HCT116 (cell line): Measurements from ENCODE around the gene METTL25B. TPM values are rescaled to one million over a fixed set of nuclear protein-coding genes. Genes with fewer than 3 reads are reported as not detected.

ENCODE experiments used
- ATAC-seq: fragments of 200-7000 bp; cut with Tn5 transposase; 2 replicates; pipeline ENCODE4 v1.9.1; 2020; ENCODE audit warnings: mild to moderate bottlenecking, moderate library complexity
- BruUV-seq: library from RNA; stranded (reverse); fragments of 400-500 nt; replicated peaks from 2 replicates; lab custom pipeline; 2021; lab: Mats Ljungman, UMichigan
- CTCF ChIA-PET: fragments of 300-600 bp; sonication (Branson Sonifier 250); formaldehyde crosslinking; loops from one replicate; lab custom pipeline; 2021; ENCODE audit warnings: antibody characterized with exemption; lab: Charles Lee
- POLR2A ChIA-PET: fragments of 300-600, 350-600 bp; sonication (Branson Sonifier 250); formaldehyde crosslinking; loops from one replicate; lab custom pipeline; 2021; ENCODE audit warnings: antibody characterized with exemption; lab: Charles Lee
- RAD21 ChIA-PET, 2 experiments: fragments of 300-600 bp; sonication (Branson Sonifier 250); formaldehyde crosslinking; loops; one replicate each; lab custom pipeline; 2023; ENCODE audit warnings: low total read pairs in 2 of 2; ENCODE audit not compliant: uncharacterized antibody in 2 of 2, unreplicated experiment in 2 of 2, low non-redundant PET in 1 of 2; lab: Charles Lee
- DNase-seq: peaks from one replicate; pipeline ENCODE4 v3.0.0-alpha.2; 2010; ENCODE audit warnings: low read depth, low spot score
- H2AFZ ChIP-seq: fragments of 200-600 bp; shearing (Covaris generic), sonication (generic); 2 replicates; pipeline ENCODE4 v1.6.1; 2017; ENCODE audit warnings: low read depth, mixed run types, mixed read lengths, antibody characterized with exemption, low read length; ENCODE audit not compliant: poor library complexity, severe bottlenecking
- H3K27ac ChIP-seq: 2 replicates; pipeline ENCODE4 v1.5.1; 2012; ENCODE audit warnings: low read depth, low read length
- H3K27me3 ChIP-seq: fragments of 200-600 bp; sonication (generic); 2 replicates; pipeline ENCODE4 v1.6.1; 2016; ENCODE audit warnings: mixed run types, low read length, mixed read lengths; ENCODE audit not compliant: insufficient read depth
- H3K36me3 ChIP-seq, 2 experiments: fragments of 200-500 bp in 1 of 2; fragments of 200-600 bp in 1 of 2; sonication (Bioruptor generic) in 1 of 2; sonication (generic) in 1 of 2; 2 replicates each; pipeline versions ENCODE4 v1.5.1 to v1.6.1; 2014 to 2016; ENCODE audit warnings: low read length in 2 of 2, inconsistent platforms in 1 of 2, mixed read lengths in 1 of 2, mixed run types in 1 of 2; ENCODE audit not compliant: insufficient read depth in 2 of 2, control insufficient read depth in 1 of 2
- H3K4me1 ChIP-seq, 2 experiments: fragments of 200-600 bp in 1 of 2; sonication (generic) in 1 of 2; 2 replicates each; pipeline versions ENCODE4 v1.5.1 to v1.6.1; 2012 to 2017; ENCODE audit warnings: low read length in 2 of 2, inconsistent platforms in 1 of 2, mild to moderate bottlenecking in 1 of 2, mixed read lengths in 1 of 2, mixed run types in 1 of 2, moderate library complexity in 1 of 2; ENCODE audit not compliant: insufficient read depth in 2 of 2, control insufficient read depth in 1 of 2
- H3K4me2 ChIP-seq: fragments of 200-600 bp; sonication (generic); 2 replicates; pipeline ENCODE4 v1.6.1; 2017; ENCODE audit warnings: mixed run types, low read length, mixed read lengths
- H3K4me3 ChIP-seq, 2 experiments: fragments of 200-600 bp in 1 of 2; sonication (generic) in 1 of 2; replicated peaks in 1 of 2; 2 replicates each; pipeline ENCODE4 v1.5.1; 2011 to 2016; ENCODE audit warnings: low read length in 2 of 2, control low read depth in 1 of 2, low read depth in 1 of 2, mild to moderate bottlenecking in 1 of 2, mixed read lengths in 1 of 2, mixed run types in 1 of 2
- H3K79me2 ChIP-seq: fragments of 200-600 bp; sonication (generic); 2 replicates; pipeline ENCODE4 v1.6.1; 2017; ENCODE audit warnings: mild to moderate bottlenecking, mixed run types, low read length, moderate library complexity, mixed read lengths; ENCODE audit not compliant: insufficient read depth
- H3K9ac ChIP-seq: fragments of 200-600 bp; sonication (generic); 2 replicates; pipeline ENCODE4 v1.6.1; 2016; ENCODE audit warnings: low read length, mixed read lengths
- H3K9me2 ChIP-seq: fragments of 200-600 bp; sonication (generic), shearing (Covaris generic); 2 replicates; pipeline ENCODE4 v1.6.1; 2017; ENCODE audit warnings: mixed run types, mild to moderate bottlenecking, moderate library complexity; ENCODE audit not compliant: insufficient read depth
- H3K9me3 ChIP-seq, 2 experiments: fragments of 200-500 bp in 1 of 2; fragments of 200-600 bp in 1 of 2; sonication (Bioruptor generic) in 1 of 2; sonication (generic) in 1 of 2; 2 replicates each; pipeline ENCODE4 v1.6.1; 2014 to 2017; ENCODE audit warnings: low read length in 2 of 2, mixed read lengths in 2 of 2, inconsistent platforms in 1 of 2, low read depth in 1 of 2, mild to moderate bottlenecking in 1 of 2, mixed run types in 1 of 2, moderate library complexity in 1 of 2; ENCODE audit not compliant: control insufficient read depth in 1 of 2, insufficient read depth in 1 of 2
- H4K20me1 ChIP-seq: fragments of 200-600 bp; sonication (generic), shearing (Covaris generic); 2 replicates; pipeline ENCODE4 v1.6.1; 2017; ENCODE audit warnings: mixed run types, mild to moderate bottlenecking, moderate library complexity; ENCODE audit not compliant: insufficient read depth
- CBX3 ChIP-seq: IDR thresholded peaks from 2 replicates; pipeline ENCODE4 v1.6.1; 2012; ENCODE audit warnings: low read depth
- CEBPB ChIP-seq: IDR thresholded peaks from 2 replicates; pipeline ENCODE4 v1.6.1; 2012; ENCODE audit warnings: low read depth
- ELF1 ChIP-seq: IDR thresholded peaks from 2 replicates; pipeline ENCODE4 v1.6.1; 2012; ENCODE audit warnings: low read depth, borderline replicate concordance
- EZH2 ChIP-seq: fragments of 200-600 bp; sonication (generic); IDR thresholded peaks from 2 replicates; pipeline ENCODE4 v1.6.1; 2017; ENCODE audit warnings: antibody characterized with exemption, mixed run types
- FOSL1 ChIP-seq: IDR thresholded peaks from 2 replicates; pipeline ENCODE4 v1.6.1; 2012; ENCODE audit warnings: low read depth
- MAX ChIP-seq: IDR thresholded peaks from 2 replicates; pipeline ENCODE4 v1.6.1; 2012
- SP1 ChIP-seq: IDR thresholded peaks from 2 replicates; pipeline ENCODE4 v1.6.1; 2012; ENCODE audit warnings: low read depth
- SRF ChIP-seq: IDR thresholded peaks from 2 replicates; pipeline ENCODE4 v1.6.1; 2012; ENCODE audit warnings: low read depth
- TCF7L2 ChIP-seq: IDR thresholded peaks from 2 replicates; pipeline ENCODE4 v1.7.0; 2011; ENCODE audit warnings: borderline replicate concordance, inconsistent platforms; ENCODE audit not compliant: insufficient read depth, insufficient read length; ENCODE audit errors: extremely low read depth
- intact Hi-C: fragments of 100-400 bp; cut with micrococcal nuclease; formaldehyde crosslinking; loops from 2 replicates; pipeline ENCODE4 v1.10.0; 2022
- total RNA-seq: library from RNA; stranded (reverse); gene quantifications from one replicate; pipeline ENCODE4 v1.2.1, GENCODE V29; 2021; ENCODE audit not compliant: unreplicated experiment

METTL25B gene
- total RNA-seq, 1 experiment from 2014 or later: 36.5 TPM

- ChIA-PET CTCF (interaction anchor here (1.4 to 14.7 kb wide), 2 partner anchors 10 to 25 kb away, joined by 3 to 310 read pairs; no protein-coding TSS in a partner anchor), POLR2A (interaction anchor here (6.4 kb wide), 1 partner anchor 11 kb away, joined by 87 read pairs; no protein-coding TSS in a partner anchor), RAD21 (no interaction called here)
- no peak overlapping the region for H3K4me2 ChIP-seq
- peaks cover 27% of the 10 kb centered on the region for H3K79me2 ChIP-seq
- DNase-seq (no peak), ATAC-seq (no peak)
- H2AFZ ChIP-seq: no peak overlapping the region
- no peaks in the 10 kb centered on the region for H3K9me3 ChIP-seq
- no TSS peak for BruUV-seq
- H3K9me2 ChIP-seq: no peaks in the 10 kb centered on the region
- intact Hi-C loops: no loop called here
- TF ChIP-seq EZH2: no peak
- H3K4me3 ChIP-seq: no peak overlapping the region
- peaks cover 22 to 26% of the 10 kb centered on the region in 2 experiments; a peak in 3 of 4 replicates for H3K36me3 ChIP-seq
- no peak overlapping the region for H3K27ac ChIP-seq
- peaks cover 22 to 35% of the 10 kb centered on the region in 2 experiments for H3K4me1 ChIP-seq
- H4K20me1 ChIP-seq: no peaks in the 10 kb centered on the region
- H3K27me3 ChIP-seq: no peaks in the 10 kb centered on the region
- no peak overlapping the region for H3K9ac ChIP-seq
Observed at GRCh38 chr1:156700736-156701531, 27.3 kb upstream of the METTL25B start.

GRCh38 chr1:156703336-156703735 is 24.9 kb upstream of the METTL25B start:
- Histone ChIP-seq H3K9me3 (no peaks in the 10 kb centered on the region), H3K4me3 (peak overlapping the region in 1 of 2 experiments; percentile 63; a peak in 1 of 4 replicates), H2AFZ (no peak overlapping the region), H3K9ac (peak overlapping the region; percentile 80; the same call in 1 of the 2 replicates), H3K79me2 (peaks cover 27% of the 10 kb centered on the region), H3K36me3 (peaks cover 22 to 26% of the 10 kb centered on the region in 2 experiments; a peak in 3 of 4 replicates), H3K9me2 (no peaks in the 10 kb centered on the region), H4K20me1 (no peaks in the 10 kb centered on the region), H3K27ac (peak overlapping the region; percentile 89), H3K4me1 (peaks cover 44 to 59% of the 10 kb centered on the region in 2 experiments), H3K27me3 (no peaks in the 10 kb centered on the region), H3K4me2 (peak overlapping the region; percentile 85)
- TF ChIP-seq SRF (no peak), CBX3 (no peak), ELF1 (no peak), EZH2 (no peak), CEBPB (no peak), FOSL1 (no peak), TCF7L2 (no peak), SP1 (no peak), MAX (no peak)
- DNase-seq: no peak
- POLR2A ChIA-PET: interaction anchor here (1.0 to 6.4 kb wide), 3 partner anchors 9 to 23 kb away, joined by 3 to 87 read pairs (median 36); no protein-coding TSS in a partner anchor
- RAD21 ChIA-PET: interaction anchor here in 1 of 2 experiments (1.3 kb wide), 1 partner anchor 14 kb away, joined by 3 read pairs; no protein-coding TSS in a partner anchor
- BruUV-seq: no TSS peak
- intact Hi-C loops: no loop called here
- no peak for ATAC-seq
- CTCF ChIA-PET: interaction anchor here (1.5 to 14.7 kb wide), 2 partner anchors 12 to 23 kb away, joined by 7 to 310 read pairs; no protein-coding TSS in a partner anchor
